Frontal cortex (tissue), 4 donors: ENCODE measurements around the gene TMED8. TPM values are rescaled to one million over a fixed set of nuclear protein-coding genes. Genes with fewer than 3 reads are reported as not detected.
"Not testable (repeated sequence)": the region's sequence is repeated elsewhere in the genome, so short reads cannot be mapped to it uniquely, and the experiment has no call there.

Experiments used
- DNase-seq, 2 donors: peaks; one replicate each; pipeline ENCODE4 v3.0.0; 2012; ENCODE audit warnings: low spot score in 2 of 2
- FAIRE-seq: peaks from 2 replicates; lab custom pipeline; 2012; peaks lifted over from hg19 to GRCh38; lab: Jason Lieb, UNC
- total RNA-seq: library from RNA; depleted of rRNA; stranded (reverse); fragments of >200 nt; gene quantifications from one replicate; pipeline ENCODE4 v1.2.3, GENCODE V29; 2014
- donor health status: control.
- donor health status: control.
- donor health status: control.

The TMED8 gene
- total RNA-seq, 1 donor from 2014 or later: 25.3 TPM

GRCh38 chr14:77324816-77325745 is 51.8 kb downstream of the TMED8 start:
- no peak for FAIRE-seq
- no peak for DNase-seq

GRCh38 chr14:77324289-77324688 is 52.6 kb downstream of the TMED8 start:
- DNase-seq: no peak
- no peak for FAIRE-seq

- no peak for FAIRE-seq
- no peak for DNase-seq
These were observed 53.3 kb downstream of the TMED8 start for GRCh38 chr14:77323571-77323970.

DNA sequence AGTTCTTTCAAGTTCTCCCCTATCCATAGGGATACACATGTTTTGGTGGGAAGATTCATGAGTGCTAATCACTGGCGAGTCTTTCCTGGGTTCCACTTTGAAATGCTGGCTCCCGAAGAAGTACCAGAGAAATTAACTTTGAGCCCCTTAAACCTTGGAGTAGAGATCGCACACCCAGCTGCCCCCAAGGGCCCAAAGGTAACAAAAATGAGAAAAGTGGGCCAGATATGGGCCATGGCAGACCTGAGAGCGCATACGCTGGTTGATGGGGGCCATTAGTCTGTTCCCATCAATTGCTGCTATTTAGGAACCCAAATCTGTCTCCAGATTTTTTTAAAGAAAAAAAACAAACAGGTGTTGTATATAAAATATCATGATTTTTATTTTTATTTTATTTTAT is 53.9 kb downstream of the TMED8 start:
- no peak for DNase-seq
- FAIRE-seq: no peak

- FAIRE-seq: no peak
- DNase-seq: no peak
These were observed 54.5 kb downstream of the TMED8 start for GRCh38 chr14:77322250-77322902.

- peak; percentile 74 to 81 for DNase-seq
- FAIRE-seq: no peak
These were observed 56.5 kb downstream of the TMED8 start, which contains the start of gene POMT2 for GRCh38 chr14:77320238-77320935. POMT2 (minus strand) TSS chr14:77320883; CDS start chr14:77320681, 202 bp downstream.

- DNase-seq (no peak), FAIRE-seq (no peak)
These were observed 57.5 kb downstream of the TMED8 start for GRCh38 chr14:77319422-77319821.

GRCh38 chr14:77318756-77319155 is 58.1 kb downstream of the TMED8 start:
- FAIRE-seq, DNase-seq: not testable (repeated sequence)

- DNase-seq: no peak
- FAIRE-seq: no peak
These were observed 58.8 kb downstream of the TMED8 start for GRCh38 chr14:77318006-77318553.

GRCh38 chr14:77316872-77317301 is 60.0 kb downstream of the TMED8 start:
- no peak for DNase-seq
- FAIRE-seq: no peak

DNA sequence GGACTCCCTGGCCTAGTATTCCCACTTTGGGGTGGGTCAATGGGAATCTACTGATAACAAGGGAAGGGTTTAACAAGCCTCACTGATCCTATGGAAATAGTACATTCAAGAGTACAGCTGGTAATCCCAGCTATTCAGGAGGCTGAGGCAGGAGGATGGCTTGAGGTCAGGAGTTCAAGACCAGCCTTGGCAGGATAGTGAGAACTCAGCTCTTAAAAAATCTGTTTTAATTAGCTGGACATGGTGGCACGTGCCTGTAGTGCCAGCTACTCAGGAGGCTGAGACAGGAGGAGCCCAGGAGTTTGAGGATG is 60.7 kb downstream of the TMED8 start:
- FAIRE-seq: no peak
- DNase-seq: no peak

GRCh38 chr14:77314539-77315457 is 62.1 kb downstream of the TMED8 start:
- DNase-seq (no peak), FAIRE-seq (no peak)

- DNase-seq (no peak), FAIRE-seq (no peak)
These were observed 62.9 kb downstream of the TMED8 start for GRCh38 chr14:77314043-77314442.

GRCh38 chr14:77313371-77313770 is 63.5 kb downstream of the TMED8 start:
- DNase-seq: no peak

GRCh38 chr14:77311217-77311616 is 65.7 kb downstream of the TMED8 start:
- FAIRE-seq (no peak), DNase-seq (no peak)

More at GRCh38 chr14:77313371-77313770, 63.5 kb downstream of the TMED8 start:
- FAIRE-seq: no peak

DNA sequence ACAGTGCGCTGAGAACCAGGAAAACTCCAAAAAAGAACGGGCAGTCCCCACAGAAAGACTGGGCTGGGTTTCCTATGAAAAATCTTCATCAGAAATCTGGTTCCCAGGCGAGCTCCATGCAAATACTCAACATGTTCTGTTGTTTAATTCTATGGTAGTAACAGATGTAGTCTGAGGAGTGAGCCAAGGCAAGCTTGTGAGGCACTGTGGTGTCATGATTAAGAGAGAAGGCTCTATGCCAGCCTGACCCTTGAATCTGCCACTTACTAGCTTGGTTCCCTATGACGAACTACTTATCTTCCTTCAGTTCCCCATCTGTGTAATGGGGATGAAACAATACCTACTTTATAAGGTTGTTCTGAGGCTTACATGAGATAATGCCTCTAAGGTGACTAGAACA is 66.9 kb downstream of the TMED8 start:
- FAIRE-seq (no peak), DNase-seq (no peak)

GRCh38 chr14:77309131-77309530 is 67.8 kb downstream of the TMED8 start:
- FAIRE-seq (no peak), DNase-seq (no peak)

DNA sequence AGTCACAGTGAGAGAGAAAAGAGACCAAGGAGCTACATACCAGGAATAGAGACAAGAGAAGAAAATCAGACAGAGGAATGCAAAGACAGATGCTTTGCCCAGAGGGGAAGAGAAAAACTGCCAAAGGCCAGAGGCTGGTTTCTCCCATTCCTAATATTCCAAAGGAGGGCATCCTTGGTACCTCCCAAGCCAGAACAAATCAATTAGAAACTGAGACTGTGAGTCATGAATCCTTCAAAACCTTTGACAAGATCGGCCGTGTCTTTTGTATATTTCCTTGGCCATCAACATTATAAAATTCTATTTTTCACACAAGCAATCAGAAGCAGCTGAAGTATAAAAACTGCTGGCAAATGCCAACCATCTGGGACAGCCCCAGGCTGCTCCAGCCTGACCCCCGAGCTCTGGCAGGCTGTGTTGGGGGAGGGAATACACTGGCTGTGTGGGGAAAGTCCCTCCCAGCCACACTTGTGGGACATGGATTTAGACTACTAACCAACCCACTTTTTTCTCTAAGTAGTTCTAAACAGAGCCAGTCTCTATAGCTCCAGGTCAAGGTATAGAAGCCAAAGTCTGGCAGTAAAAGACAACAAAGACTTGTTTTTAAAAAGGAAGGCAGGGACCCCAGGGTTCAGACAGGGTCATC is 69.9 kb downstream of the TMED8 start:
- no peak for DNase-seq

GRCh38 chr14:77306416-77306815 is 70.5 kb downstream of the TMED8 start:
- DNase-seq (no peak), FAIRE-seq (peak; percentile 30)

More for the DNA sequence above, 69.9 kb downstream of the TMED8 start:
- no peak for FAIRE-seq
